HepG2 (cell line): Measurements from ENCODE around the gene HINFP. TPM values are rescaled to one million over a fixed set of nuclear protein-coding genes. Genes with fewer than 3 reads are reported as not detected.

Experiments used
- ATAC-seq: fragments of 200-7000 bp; cut with Tn5 transposase; 3 replicates; pipeline ENCODE4 v1.9.1; 2020; ENCODE audit warnings: mild to moderate bottlenecking, moderate library complexity
- BruUV-seq: library from RNA; stranded (reverse); fragments of 400-500 nt; replicated peaks from 2 replicates; lab custom pipeline; 2021; lab: Mats Ljungman, UMichigan
- CTCF ChIA-PET: fragments of 300-600 bp; formaldehyde crosslinking; extraction: SDS; loops from one replicate; lab custom pipeline; 2021; ENCODE audit warnings: low total read pairs, inconsistent platforms, low intra/inter-chr PET ratio; lab: Yijun Ruan, JAX
- POLR2A ChIA-PET: fragments of 350-600 bp; sonication (Branson Sonifier 250); formaldehyde crosslinking; loops from one replicate; lab custom pipeline; 2020; ENCODE audit warnings: antibody characterized with exemption, inconsistent platforms; lab: Yijun Ruan, JAX
- DNase-seq: peaks from one replicate; pipeline ENCODE4 v3.0.0-alpha.2; 2015; ENCODE audit warnings: low spot score
- FAIRE-seq: peaks from 3 replicates; lab custom pipeline; 2011; peaks lifted over from hg19 to GRCh38; lab: Jason Lieb, UNC
- H2AFZ ChIP-seq: one replicate; pipeline ENCODE4 v1.6.1; 2011; ENCODE audit warnings: low read length, inconsistent platforms
- H3K27ac ChIP-seq: fragments of 300-600 bp; 3 replicates; pipeline ENCODE4 v1.8.0; 2011; ENCODE audit warnings: mixed run types, mild to moderate bottlenecking, mixed read lengths, low read length, inconsistent platforms; ENCODE audit not compliant: insufficient read depth; ENCODE audit errors: extremely low read length
- H3K27me3 ChIP-seq, 2 experiments: fragments of 200-600 bp in 1 of 2; 2 replicates in 1 of 2; 3 replicates in 1 of 2; pipeline versions ENCODE4 v1.6.0 to v1.8.0; 2011; ENCODE audit warnings: low read length in 2 of 2, mild to moderate bottlenecking in 2 of 2, moderate library complexity in 2 of 2, inconsistent platforms in 1 of 2; ENCODE audit not compliant: insufficient read depth in 2 of 2, control insufficient read depth in 1 of 2
- H3K36me3 ChIP-seq, 2 experiments: fragments of 200-600 bp in 1 of 2; replicated peaks in 1 of 2; 2 replicates in 1 of 2; 3 replicates in 1 of 2; pipeline versions ENCODE4 v1.5.1 to v1.8.0; 2011; ENCODE audit warnings: low read length in 2 of 2, inconsistent platforms in 1 of 2; ENCODE audit not compliant: insufficient read depth in 2 of 2, control insufficient read depth in 1 of 2
- H3K4me1 ChIP-seq: 2 replicates; pipeline ENCODE4 v1.5.1; 2012; ENCODE audit warnings: low read length, inconsistent platforms; ENCODE audit not compliant: insufficient read depth
- H3K4me2 ChIP-seq: 2 replicates; pipeline ENCODE4 v1.6.0; 2011; ENCODE audit warnings: low read depth, low read length, inconsistent platforms
- H3K4me3 ChIP-seq, 3 experiments: fragments of 200-600 bp in 1 of 3; sonication (generic), shearing (Covaris generic) in 1 of 3; replicated peaks in 1 of 3; 2 replicates each; pipeline ENCODE4 v1.5.1; 2011 to 2016; ENCODE audit warnings: low read length in 3 of 3, inconsistent platforms in 2 of 3, low read depth in 2 of 3, mild to moderate bottlenecking in 2 of 3, control low read depth in 1 of 3, mixed read lengths in 1 of 3; ENCODE audit not compliant: insufficient read depth in 1 of 3
- H3K79me2 ChIP-seq: one replicate; pipeline ENCODE4 v1.6.1; 2011; ENCODE audit warnings: low read length, inconsistent platforms; ENCODE audit not compliant: insufficient read depth
- H3K9ac ChIP-seq: 2 replicates; pipeline ENCODE4 v1.6.0; 2011; ENCODE audit warnings: mild to moderate bottlenecking, low read depth, low read length, inconsistent platforms; ENCODE audit not compliant: insufficient read depth
- H3K9me3 ChIP-seq: 2 replicates; pipeline ENCODE4 v1.5.1; 2012; ENCODE audit warnings: mild to moderate bottlenecking, low read length
- H4K20me1 ChIP-seq: 2 replicates; pipeline ENCODE4 v1.6.0; 2011; ENCODE audit warnings: inconsistent platforms, mild to moderate bottlenecking, low read length, moderate library complexity; ENCODE audit not compliant: insufficient read depth
- ARNT ChIP-seq: fragments of 450-650 bp; IDR thresholded peaks from 2 replicates; pipeline ENCODE4 v1.6.1; 2017
- KDM1A ChIP-seq: IDR thresholded peaks from 2 replicates; pipeline ENCODE4 v1.6.1; 2016; ENCODE audit warnings: missing compliant biosample characterization
- MED13 ChIP-seq: sonication (generic); formaldehyde crosslinking; IDR thresholded peaks from 2 replicates; pipeline ENCODE4 v1.5.0; 2020; ENCODE audit warnings: missing genetic modification reagents
- TCF7 ChIP-seq: sonication (generic); IDR thresholded peaks from 2 replicates; pipeline ENCODE4 v1.6.1; 2016; ENCODE audit warnings: antibody characterized with exemption, low read depth
- TOPORS ChIP-seq: sonication (generic); formaldehyde crosslinking; IDR thresholded peaks from 2 replicates; pipeline ENCODE4 v1.8.0; 2023; ENCODE audit warnings: mild to moderate bottlenecking, missing genetic modification reagents
- TSC22D2 ChIP-seq: sonication (generic); formaldehyde crosslinking; IDR thresholded peaks from 2 replicates; pipeline ENCODE4 v1.5.1; 2020; ENCODE audit warnings: missing genetic modification reagents, mild to moderate bottlenecking, borderline replicate concordance
- ZNF136 ChIP-seq: sonication (generic); formaldehyde crosslinking; IDR thresholded peaks from 2 replicates; pipeline ENCODE4 v1.8.1; 2022; ENCODE audit warnings: low read depth, mild to moderate bottlenecking, moderate library complexity, missing genetic modification reagents
- ZNF224 ChIP-seq: sonication (generic); formaldehyde crosslinking; IDR thresholded peaks from 2 replicates; pipeline ENCODE4 v1.5.0; 2020; ENCODE audit warnings: mild to moderate bottlenecking, missing genetic modification reagents
- ZNF230 ChIP-seq: sonication (generic); formaldehyde crosslinking; IDR thresholded peaks from 2 replicates; pipeline ENCODE4 v1.4.0; 2020; ENCODE audit warnings: mild to moderate bottlenecking, missing genetic modification reagents
- WGBS: methylation state at CpG from one replicate; pipeline ENCODE4 v1.1.6; 2017; ENCODE audit warnings: low lambda C conversion rate; 5-methylcytosine and 5-hydroxymethylcytosine counted together
- in situ Hi-C: cut with HindIII; loops from 2 replicates; pipeline ENCODE4 v1.10.0; 2017; ENCODE audit warnings: low pct_unique_long_range_greater_than_20kb; ENCODE audit not compliant: extremely low pct_ligation_motif_present
- intact Hi-C: fragments of 100-400 bp; cut with micrococcal nuclease; formaldehyde crosslinking; loops from one replicate; pipeline ENCODE4 v1.10.0; 2022; ENCODE audit not compliant: unreplicated experiment
- polyA plus RNA-seq, 8 experiments: library from polyadenylated mRNA; depleted of rRNA in 3 of 8; stranded (reverse) in 7 of 8; unstranded in 1 of 8; fragments of >200 nt; fragmentation: Illumina TruSeq in 4 of 8; extraction: Trizol in 4 of 8; gene quantifications; 2 replicates each; pipeline versions ENCODE4 v1.2.1 to v1.2.3, GENCODE V29; 2011 to 2016; ENCODE audit warnings: low read depth in 4 of 8, missing spikeins in 1 of 8, mixed read lengths in 1 of 8; ENCODE audit not compliant: insufficient read depth in 1 of 8
- total RNA-seq, 5 experiments: library from RNA; depleted of rRNA; stranded (reverse); fragments of >200 nt; fragmentation: Illumina TruSeq; extraction: Trizol; gene quantifications; 2 replicates each; pipeline ENCODE4 v1.2.3, GENCODE V29; 2016; ENCODE audit warnings: low read depth in 1 of 5
- TF ChIP-seq, protein P1 (sequence below): sonication (generic); formaldehyde crosslinking; IDR thresholded peaks from 2 replicates; pipeline ENCODE4 v1.4.0; 2020; ENCODE audit warnings: low read depth, mild to moderate bottlenecking, missing genetic modification reagents
- TF ChIP-seq, protein P2 (sequence below): sonication (generic); formaldehyde crosslinking; IDR thresholded peaks from 2 replicates; pipeline ENCODE4 v1.8.1; 2022; ENCODE audit warnings: low read depth, mild to moderate bottlenecking, missing genetic modification reagents
- TF ChIP-seq, protein P3 (sequence below): sonication (generic); formaldehyde crosslinking; conservative IDR thresholded peaks from 2 replicates; pipeline ENCODE4 v1.5.0; 2020; ENCODE audit warnings: missing genetic modification reagents
- TF ChIP-seq, protein P4 (sequence below): sonication (generic); formaldehyde crosslinking; IDR thresholded peaks from 2 replicates; pipeline ENCODE4 v1.9.0; 2021; ENCODE audit warnings: missing genetic modification reagents, borderline replicate concordance
- TF ChIP-seq, protein P5 (sequence below): sonication (generic); formaldehyde crosslinking; IDR thresholded peaks from 2 replicates; pipeline ENCODE4 v1.8.0; 2022; ENCODE audit warnings: missing genetic modification reagents, low read depth, mild to moderate bottlenecking, borderline replicate concordance

The HINFP gene
- total and polyA plus RNA-seq, 2 of the 13 experiments (the other 11 are each of a cell fraction or from before 2014, with no cell fraction given), result 15.1 to 21.4 TPM

DNA sequence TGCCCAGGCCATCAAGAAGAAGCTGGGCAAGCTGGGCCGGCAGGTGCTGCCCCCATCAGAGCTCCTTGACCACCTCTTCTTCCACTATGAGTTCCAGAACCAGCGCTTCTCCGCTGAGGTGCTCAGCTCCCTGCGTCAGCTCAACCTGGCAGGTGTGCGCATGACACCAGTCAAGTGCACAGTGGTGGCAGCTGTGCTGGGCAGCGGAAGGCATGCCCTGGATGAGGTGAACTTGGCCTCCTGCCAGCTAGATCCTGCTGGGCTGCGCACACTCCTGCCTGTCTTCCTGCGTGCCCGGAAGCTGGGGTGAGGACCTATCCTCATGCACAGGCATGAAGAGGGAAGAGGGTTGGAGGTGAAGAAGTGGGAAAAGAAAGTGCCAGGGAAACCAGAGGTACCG, 58.6 kb downstream of the HINFP start:
- Histone ChIP-seq H3K27me3 (no peaks in the 10 kb centered on the region), H3K4me1 (no peaks in the 10 kb centered on the region), H3K4me2 (no peak overlapping the region), H3K79me2 (no peaks in the 10 kb centered on the region), H3K27ac (no peak overlapping the region), H2AFZ (no peak overlapping the region), H3K36me3 (peaks cover 4 to 7% of the 10 kb centered on the region in 2 experiments; a peak in 2 of 5 replicates), H4K20me1 (no peaks in the 10 kb centered on the region), H3K4me3 (no peak overlapping the region), H3K9ac (no peak overlapping the region), H3K9me3 (no peaks in the 10 kb centered on the region)
- ATAC-seq, result no peak
- CTCF ChIA-PET, result no interaction called here
- in situ Hi-C loops (no loop called here), intact Hi-C loops (no loop called here)
- POLR2A ChIA-PET, result no interaction called here
- BruUV-seq, result no TSS peak
- no peak for FAIRE-seq
- DNase-seq, result no peak
- 96% methylated on average over 9 of the region's 10 CpGs for WGBS
- TF ChIP-seq ZNF224 (CRISPR knock-in tag) (no peak), ARNT (no peak), TSC22D2 (CRISPR knock-in tag) (no peak), MED13 (CRISPR knock-in tag) (no peak), TOPORS (CRISPR knock-in tag) (no peak), ZNF136 (CRISPR knock-in tag) (no peak), ZNF230 (CRISPR knock-in tag) (no peak), KDM1A (no peak), TCF7 (no peak)
- TF ChIP-seq, protein P1, sequence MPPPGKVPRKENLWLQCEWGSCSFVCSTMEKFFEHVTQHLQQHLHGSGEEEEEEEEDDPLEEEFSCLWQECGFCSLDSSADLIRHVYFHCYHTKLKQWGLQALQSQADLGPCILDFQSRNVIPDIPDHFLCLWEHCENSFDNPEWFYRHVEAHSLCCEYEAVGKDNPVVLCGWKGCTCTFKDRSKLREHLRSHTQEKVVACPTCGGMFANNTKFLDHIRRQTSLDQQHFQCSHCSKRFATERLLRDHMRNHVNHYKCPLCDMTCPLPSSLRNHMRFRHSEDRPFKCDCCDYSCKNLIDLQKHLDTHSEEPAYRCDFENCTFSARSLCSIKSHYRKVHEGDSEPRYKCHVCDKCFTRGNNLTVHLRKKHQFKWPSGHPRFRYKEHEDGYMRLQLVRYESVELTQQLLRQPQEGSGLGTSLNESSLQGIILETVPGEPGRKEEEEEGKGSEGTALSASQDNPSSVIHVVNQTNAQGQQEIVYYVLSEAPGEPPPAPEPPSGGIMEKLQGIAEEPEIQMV (CRISPR knock-in tag), result no peak
- TF ChIP-seq, protein P2, sequence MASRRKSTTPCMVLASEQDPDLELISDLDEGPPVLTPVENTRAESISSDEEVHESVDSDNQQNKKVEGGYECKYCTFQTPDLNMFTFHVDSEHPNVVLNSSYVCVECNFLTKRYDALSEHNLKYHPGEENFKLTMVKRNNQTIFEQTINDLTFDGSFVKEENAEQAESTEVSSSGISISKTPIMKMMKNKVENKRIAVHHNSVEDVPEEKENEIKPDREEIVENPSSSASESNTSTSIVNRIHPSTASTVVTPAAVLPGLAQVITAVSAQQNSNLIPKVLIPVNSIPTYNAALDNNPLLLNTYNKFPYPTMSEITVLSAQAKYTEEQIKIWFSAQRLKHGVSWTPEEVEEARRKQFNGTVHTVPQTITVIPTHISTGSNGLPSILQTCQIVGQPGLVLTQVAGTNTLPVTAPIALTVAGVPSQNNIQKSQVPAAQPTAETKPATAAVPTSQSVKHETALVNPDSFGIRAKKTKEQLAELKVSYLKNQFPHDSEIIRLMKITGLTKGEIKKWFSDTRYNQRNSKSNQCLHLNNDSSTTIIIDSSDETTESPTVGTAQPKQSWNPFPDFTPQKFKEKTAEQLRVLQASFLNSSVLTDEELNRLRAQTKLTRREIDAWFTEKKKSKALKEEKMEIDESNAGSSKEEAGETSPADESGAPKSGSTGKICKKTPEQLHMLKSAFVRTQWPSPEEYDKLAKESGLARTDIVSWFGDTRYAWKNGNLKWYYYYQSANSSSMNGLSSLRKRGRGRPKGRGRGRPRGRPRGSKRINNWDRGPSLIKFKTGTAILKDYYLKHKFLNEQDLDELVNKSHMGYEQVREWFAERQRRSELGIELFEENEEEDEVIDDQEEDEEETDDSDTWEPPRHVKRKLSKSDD, result no peak
- TF ChIP-seq, protein P3, sequence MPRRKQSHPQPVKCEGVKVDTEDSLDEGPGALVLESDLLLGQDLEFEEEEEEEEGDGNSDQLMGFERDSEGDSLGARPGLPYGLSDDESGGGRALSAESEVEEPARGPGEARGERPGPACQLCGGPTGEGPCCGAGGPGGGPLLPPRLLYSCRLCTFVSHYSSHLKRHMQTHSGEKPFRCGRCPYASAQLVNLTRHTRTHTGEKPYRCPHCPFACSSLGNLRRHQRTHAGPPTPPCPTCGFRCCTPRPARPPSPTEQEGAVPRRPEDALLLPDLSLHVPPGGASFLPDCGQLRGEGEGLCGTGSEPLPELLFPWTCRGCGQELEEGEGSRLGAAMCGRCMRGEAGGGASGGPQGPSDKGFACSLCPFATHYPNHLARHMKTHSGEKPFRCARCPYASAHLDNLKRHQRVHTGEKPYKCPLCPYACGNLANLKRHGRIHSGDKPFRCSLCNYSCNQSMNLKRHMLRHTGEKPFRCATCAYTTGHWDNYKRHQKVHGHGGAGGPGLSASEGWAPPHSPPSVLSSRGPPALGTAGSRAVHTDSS (CRISPR knock-in tag), result no peak
- TF ChIP-seq, protein P4, sequence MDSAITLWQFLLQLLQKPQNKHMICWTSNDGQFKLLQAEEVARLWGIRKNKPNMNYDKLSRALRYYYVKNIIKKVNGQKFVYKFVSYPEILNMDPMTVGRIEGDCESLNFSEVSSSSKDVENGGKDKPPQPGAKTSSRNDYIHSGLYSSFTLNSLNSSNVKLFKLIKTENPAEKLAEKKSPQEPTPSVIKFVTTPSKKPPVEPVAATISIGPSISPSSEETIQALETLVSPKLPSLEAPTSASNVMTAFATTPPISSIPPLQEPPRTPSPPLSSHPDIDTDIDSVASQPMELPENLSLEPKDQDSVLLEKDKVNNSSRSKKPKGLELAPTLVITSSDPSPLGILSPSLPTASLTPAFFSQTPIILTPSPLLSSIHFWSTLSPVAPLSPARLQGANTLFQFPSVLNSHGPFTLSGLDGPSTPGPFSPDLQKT (CRISPR knock-in tag), result no peak
- TF ChIP-seq, protein P5, sequence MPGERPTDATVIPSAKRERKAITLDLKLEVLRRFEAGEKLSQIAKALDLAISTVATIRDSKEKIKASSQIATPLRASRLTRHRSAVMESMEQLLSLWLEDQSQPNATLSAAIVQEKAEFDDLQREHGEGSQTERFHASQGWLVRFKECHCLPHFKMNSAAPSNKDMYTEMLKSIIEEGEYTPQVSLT (CRISPR knock-in tag), result no peak
